ENCODE data around the gene SLC35E3.

The SLC35E3 gene

DNA sequence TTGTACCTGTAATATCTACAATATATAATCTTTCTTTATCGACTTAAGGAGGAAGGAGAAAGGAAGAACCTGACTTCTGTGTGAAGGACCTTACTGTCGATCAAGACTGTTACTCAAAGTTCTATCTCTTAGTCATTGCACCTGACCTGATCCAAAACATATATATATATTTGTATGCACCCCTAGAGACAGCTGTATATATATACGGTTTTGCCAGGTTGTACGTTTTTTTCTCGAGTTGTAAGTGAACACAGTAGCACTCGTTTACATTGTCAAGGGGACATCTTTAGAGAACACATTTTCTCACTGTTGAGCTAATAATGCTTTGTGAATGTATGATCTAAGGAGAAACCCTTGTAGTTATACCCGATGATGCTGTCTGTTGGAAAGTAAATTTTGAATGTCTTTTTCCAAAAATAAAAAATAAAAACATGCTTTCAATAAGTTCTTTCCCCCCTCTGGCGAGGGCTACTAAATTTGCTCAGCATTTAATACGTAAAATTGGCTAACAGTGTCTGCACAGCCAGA is 536 bp upstream of the SLC35E3 start:
- no peaks in the 10 kb centered on the region; the same call in 1 of the 2 replicates for H3K36me3 ChIP-seq (replicated peaks; ENCODE audit: insufficient read depth, low read length)
- H3K27ac ChIP-seq (ENCODE audit: low read length), result no peak overlapping the region; the same call in 1 of the 2 replicates
- no peaks in the 10 kb centered on the region for H3K27me3 ChIP-seq (replicated peaks; ENCODE audit: insufficient read depth, low read length)
- peaks cover 8% of the 10 kb centered on the region; the same call in 1 of the 2 replicates for H3K4me1 ChIP-seq (ENCODE audit: low read length)
- H3K9ac ChIP-seq (ENCODE audit: low read length), result peak overlapping the region; percentile 71
- no peaks in the 10 kb centered on the region for H3F3A ChIP-seq (ENCODE audit: insufficient read depth, low read length)
- H2AFZ ChIP-seq (ENCODE audit: low read length), result peak overlapping the region; percentile 69
- no peak for DNase-seq
- no peaks in the 10 kb centered on the region for H3K9me3 ChIP-seq (replicated peaks; ENCODE audit: insufficient read depth, low read length)
- no peaks in the 10 kb centered on the region for H4K20me1 ChIP-seq (ENCODE audit: insufficient read depth, low read length)
- no peaks in the 10 kb centered on the region for H3K9me2 ChIP-seq (replicated peaks; ENCODE audit: insufficient read depth, low read length)
- H3K79me2 ChIP-seq (ENCODE audit: low read length), result peaks cover 22% of the 10 kb centered on the region
- TF ChIP-seq, protein P1, sequence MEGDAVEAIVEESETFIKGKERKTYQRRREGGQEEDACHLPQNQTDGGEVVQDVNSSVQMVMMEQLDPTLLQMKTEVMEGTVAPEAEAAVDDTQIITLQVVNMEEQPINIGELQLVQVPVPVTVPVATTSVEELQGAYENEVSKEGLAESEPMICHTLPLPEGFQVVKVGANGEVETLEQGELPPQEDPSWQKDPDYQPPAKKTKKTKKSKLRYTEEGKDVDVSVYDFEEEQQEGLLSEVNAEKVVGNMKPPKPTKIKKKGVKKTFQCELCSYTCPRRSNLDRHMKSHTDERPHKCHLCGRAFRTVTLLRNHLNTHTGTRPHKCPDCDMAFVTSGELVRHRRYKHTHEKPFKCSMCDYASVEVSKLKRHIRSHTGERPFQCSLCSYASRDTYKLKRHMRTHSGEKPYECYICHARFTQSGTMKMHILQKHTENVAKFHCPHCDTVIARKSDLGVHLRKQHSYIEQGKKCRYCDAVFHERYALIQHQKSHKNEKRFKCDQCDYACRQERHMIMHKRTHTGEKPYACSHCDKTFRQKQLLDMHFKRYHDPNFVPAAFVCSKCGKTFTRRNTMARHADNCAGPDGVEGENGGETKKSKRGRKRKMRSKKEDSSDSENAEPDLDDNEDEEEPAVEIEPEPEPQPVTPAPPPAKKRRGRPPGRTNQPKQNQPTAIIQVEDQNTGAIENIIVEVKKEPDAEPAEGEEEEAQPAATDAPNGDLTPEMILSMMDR (IDR thresholded peaks at IDR 0.05; ENCODE audit: low read length), result no peak
- TF ChIP-seq EZH2phosphoT487 (IDR thresholded peaks at IDR 0.05; ENCODE audit: low read length), result no peak
- no peak for TF ChIP-seq EZH2 (optimal IDR thresholded peaks at IDR 0.05; ENCODE audit: low read depth, low read length)
- peak overlapping the region; percentile 77 for H3K4me3 ChIP-seq (ENCODE audit: low read length)
- H3K4me2 ChIP-seq (ENCODE audit: low read depth, low read length), result peak overlapping the region; percentile 66

DNA sequence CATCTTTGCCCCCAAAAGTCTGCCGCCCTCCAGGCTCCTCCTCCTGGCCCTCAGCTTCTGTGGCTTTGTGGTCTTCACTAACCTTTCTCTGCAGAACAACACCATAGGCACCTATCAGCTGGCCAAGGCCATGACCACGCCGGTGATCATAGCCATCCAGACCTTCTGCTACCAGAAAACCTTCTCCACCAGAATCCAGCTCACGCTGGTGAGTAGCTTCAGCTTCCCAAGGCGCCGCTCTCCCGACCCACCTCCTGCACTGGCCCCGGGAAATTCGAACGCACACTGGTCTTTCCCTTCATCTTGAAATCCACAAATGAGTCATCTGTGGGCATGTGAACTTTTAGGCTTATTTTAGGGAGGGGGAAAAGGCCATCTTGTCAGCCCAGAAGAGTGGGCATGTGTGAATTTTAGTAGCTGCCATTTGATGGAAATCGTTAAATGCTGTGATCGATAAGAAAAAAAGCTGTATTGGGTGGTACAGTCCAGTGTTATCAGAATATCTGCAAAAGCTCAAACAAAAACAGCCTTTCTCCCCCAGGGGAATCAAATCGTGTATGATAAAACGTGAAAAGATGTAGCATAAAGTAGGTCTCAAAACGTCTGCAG is 700 bp downstream of the SLC35E3 start:
- Histone ChIP-seq H3K9ac (ENCODE audit: low read length) (peak overlapping the region; percentile 66), H3F3A (ENCODE audit: insufficient read depth, low read length) (no peaks in the 10 kb centered on the region), H3K4me1 (ENCODE audit: low read length) (peaks cover 8% of the 10 kb centered on the region; the same call in 1 of the 2 replicates), H3K9me2 (replicated peaks; ENCODE audit: insufficient read depth, low read length) (no peaks in the 10 kb centered on the region), H3K4me3 (ENCODE audit: low read length) (peak overlapping the region; percentile 77), H3K79me2 (ENCODE audit: low read length) (peaks cover 22% of the 10 kb centered on the region), H3K27me3 (replicated peaks; ENCODE audit: insufficient read depth, low read length) (no peaks in the 10 kb centered on the region), H3K27ac (ENCODE audit: low read length) (peak overlapping the region; percentile 31; the same call in 1 of the 2 replicates), H4K20me1 (ENCODE audit: insufficient read depth, low read length) (no peaks in the 10 kb centered on the region), H3K4me2 (ENCODE audit: low read depth, low read length) (peak overlapping the region; percentile 81), H2AFZ (ENCODE audit: low read length) (peak overlapping the region; percentile 92), H3K9me3 (replicated peaks; ENCODE audit: insufficient read depth, low read length) (no peaks in the 10 kb centered on the region), H3K36me3 (replicated peaks; ENCODE audit: insufficient read depth, low read length) (no peaks in the 10 kb centered on the region; the same call in 1 of the 2 replicates)
- no peak for TF ChIP-seq EZH2phosphoT487 (IDR thresholded peaks at IDR 0.05; ENCODE audit: low read length)
- TF ChIP-seq EZH2 (optimal IDR thresholded peaks at IDR 0.05; ENCODE audit: low read depth, low read length), result no peak
- TF ChIP-seq, protein P1 (IDR thresholded peaks at IDR 0.05; ENCODE audit: low read length), result no peak
- peak; percentile 31 for DNase-seq

DNA sequence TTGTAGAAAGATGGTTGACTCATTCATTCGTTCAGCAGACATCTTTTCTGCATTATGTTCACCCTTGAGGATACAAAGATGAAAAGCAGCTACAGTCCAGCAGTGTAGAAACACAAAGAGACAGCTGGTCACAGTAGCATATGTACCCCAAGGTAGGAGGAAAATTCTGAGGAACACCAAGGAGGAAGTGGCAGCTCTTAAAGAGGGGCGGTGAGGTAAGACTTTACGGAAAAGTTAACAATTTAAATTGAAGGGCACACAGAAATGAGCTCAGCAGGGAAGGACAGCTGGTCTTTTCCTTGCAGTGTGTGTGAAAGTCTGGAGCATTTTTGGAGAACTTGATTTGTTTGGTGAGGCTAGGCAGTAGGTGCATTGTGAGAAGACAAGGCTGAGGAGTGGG is 3.5 kb downstream of the SLC35E3 start:
- Histone ChIP-seq H3K79me2 (ENCODE audit: low read length) (peaks cover 22% of the 10 kb centered on the region), H3F3A (ENCODE audit: insufficient read depth, low read length) (no peaks in the 10 kb centered on the region), H3K4me2 (ENCODE audit: low read depth, low read length) (no peak overlapping the region), H4K20me1 (ENCODE audit: insufficient read depth, low read length) (no peaks in the 10 kb centered on the region), H3K4me1 (ENCODE audit: low read length) (peaks cover 8% of the 10 kb centered on the region; the same call in 1 of the 2 replicates), H3K4me3 (ENCODE audit: low read length) (no peak overlapping the region), H3K9me3 (replicated peaks; ENCODE audit: insufficient read depth, low read length) (no peaks in the 10 kb centered on the region), H3K27me3 (replicated peaks; ENCODE audit: insufficient read depth, low read length) (no peaks in the 10 kb centered on the region), H3K36me3 (replicated peaks; ENCODE audit: insufficient read depth, low read length) (no peaks in the 10 kb centered on the region), H3K9ac (ENCODE audit: low read length) (no peak overlapping the region), H3K9me2 (replicated peaks; ENCODE audit: insufficient read depth, low read length) (no peaks in the 10 kb centered on the region), H2AFZ (ENCODE audit: low read length) (no peak overlapping the region), H3K27ac (ENCODE audit: low read length) (no peak overlapping the region)
- TF ChIP-seq EZH2phosphoT487 (IDR thresholded peaks at IDR 0.05; ENCODE audit: low read length) (no peak), EZH2 (optimal IDR thresholded peaks at IDR 0.05; ENCODE audit: low read depth, low read length) (no peak)
- TF ChIP-seq, protein P1 (IDR thresholded peaks at IDR 0.05; ENCODE audit: low read length), result no peak
- no peak for DNase-seq

Data from MM.1S (cell line).